Middle frontal gyrus (tissue), 1 donor: Measurements from ENCODE around the gene MICAL3.
A peak's percentile ranks its signal among the peaks of the same experiment; 100 is the strongest.
"Not testable (repeated sequence)": the region's sequence is repeated elsewhere in the genome, so short reads cannot be mapped to it uniquely, and the experiment has no call there.

ENCODE experiments used
- DNase-seq: peaks from one replicate; pipeline ENCODE4 v3.0.0-alpha.2; 2015; ENCODE audit warnings: low spot score; ENCODE audit errors: extremely low spot score

Gene MICAL3

DNA sequence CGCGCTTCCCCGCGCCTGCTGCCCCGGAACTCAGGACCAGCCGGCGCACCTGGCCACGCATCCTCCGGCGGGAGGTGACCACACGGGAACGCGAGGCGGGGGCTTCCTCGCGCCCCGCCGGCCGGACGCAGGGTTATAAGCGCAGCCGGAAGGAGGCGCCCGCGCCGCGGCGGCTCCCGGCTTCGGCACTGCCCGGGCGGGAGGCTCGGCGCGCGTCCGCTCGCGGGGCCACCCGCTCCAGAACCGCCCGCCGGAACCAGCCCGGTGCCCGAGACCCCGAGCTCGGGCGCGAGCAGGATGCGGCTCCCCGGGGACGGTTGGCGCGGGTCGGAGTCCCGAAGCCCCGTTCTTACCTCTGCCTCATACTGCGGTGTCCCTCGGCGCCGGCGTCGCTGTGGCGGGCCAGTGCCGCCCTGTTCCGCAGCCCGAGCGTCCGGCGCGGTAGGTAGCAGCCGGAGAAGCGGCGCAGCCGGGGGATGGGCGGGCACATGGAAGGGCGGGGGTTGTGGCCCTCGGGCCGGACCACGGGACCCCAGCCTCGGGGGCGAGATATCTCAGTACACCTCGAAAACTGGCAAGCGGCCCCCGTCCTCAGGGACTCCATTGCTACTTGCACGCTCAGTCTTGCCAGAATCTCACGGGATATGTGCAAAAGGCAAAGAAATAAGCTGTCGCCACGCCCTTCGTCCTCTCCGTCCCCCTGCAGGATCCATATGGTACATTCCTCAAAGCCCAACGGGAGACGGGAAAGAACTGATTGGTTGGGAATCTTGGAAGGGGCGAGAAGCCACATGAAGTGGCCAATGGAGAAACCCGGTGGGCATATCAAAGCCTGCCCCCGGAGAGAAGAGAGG is 23.1 kb downstream of the MICAL3 start:
- DNase-seq, result peak; percentile 91

DNA sequence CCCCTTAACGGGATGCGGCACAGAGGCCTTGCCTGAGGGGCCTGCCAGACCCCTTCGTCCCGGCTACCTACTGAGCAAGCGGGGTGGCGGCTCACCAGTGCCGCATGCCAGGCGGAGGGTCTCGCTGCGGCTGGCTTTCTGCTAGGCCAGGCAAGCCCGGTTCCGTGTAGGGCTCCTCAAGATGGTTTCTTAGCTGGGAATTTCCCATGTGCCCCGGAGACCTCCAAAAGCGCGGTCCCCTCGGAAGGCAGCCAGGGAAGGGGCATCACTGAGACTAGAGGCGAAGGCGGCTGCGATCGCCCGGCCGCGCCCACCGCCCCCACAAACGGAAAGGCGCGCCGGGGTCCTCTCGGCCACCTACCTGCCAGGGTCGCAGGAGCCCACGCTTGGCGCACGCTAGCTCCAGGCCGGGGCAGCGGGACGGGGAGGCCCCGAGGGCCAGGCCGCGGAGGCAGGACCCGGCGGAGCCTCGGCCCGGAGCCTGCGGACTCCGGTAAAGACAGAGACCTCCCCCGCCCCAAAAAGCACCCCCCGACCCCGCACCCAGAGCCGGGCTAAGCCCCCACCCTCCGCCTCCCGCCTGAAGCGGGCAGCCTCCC is 23.8 kb downstream of the MICAL3 start:
- DNase-seq, result no peak

DNA sequence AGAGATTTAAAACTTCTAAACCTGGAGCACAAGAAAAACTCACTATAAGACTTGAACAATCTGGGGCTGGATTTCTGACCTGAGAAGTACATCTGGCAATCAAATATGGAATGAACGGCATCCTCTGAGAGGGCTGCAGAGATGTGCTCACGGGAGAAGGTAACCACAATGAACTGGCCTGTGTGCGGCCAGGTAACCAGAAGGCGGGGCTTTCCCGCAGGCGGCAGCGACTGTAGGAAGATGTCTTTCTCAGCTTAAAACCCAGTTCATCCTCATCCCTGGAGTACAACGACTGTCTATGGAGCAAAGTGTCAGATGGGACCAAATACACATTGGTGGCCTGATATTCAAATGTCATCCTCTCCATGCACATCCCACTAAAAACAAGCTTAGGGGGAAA is 24.5 kb downstream of the MICAL3 start:
- no peak for DNase-seq

DNA sequence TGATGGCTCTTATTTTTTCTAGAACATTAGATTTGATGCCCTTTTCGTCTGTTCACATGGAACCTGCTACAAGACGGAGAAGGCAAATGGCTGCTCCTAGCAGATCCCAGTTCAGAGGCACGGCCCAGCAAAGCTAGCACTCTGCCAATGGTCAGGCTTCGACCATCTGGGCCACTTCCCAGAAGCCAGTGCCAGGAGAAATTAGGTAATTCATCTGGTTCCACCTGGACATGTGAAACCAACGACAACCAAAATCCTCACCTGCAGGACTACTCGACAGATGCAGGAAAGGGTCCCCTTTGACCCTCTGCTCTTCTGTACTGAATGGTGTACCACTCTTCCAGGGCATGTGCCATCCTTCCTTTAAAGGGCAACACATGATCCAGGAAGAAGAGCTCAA is 25.4 kb downstream of the MICAL3 start:
- DNase-seq, result no peak

DNA sequence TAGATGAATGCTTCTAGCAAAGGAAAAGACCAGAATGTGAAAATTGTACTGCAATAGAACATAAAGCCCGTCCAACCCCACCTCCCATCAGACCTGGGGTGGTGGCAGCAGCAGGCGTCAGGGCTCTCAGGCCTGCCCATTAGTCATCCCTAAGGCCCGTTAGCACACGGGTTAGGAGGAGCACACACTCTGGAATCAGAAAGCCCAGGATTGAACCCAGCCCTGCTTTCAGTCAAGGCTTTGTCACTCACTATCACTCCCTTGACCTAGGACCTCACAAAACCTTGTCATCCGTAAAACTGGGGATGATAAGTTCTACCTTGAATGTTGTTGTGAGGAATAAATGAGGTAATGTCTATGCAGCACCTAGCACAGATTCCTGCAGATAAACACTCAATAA is 26.9 kb downstream of the MICAL3 start:
- no peak for DNase-seq

DNA sequence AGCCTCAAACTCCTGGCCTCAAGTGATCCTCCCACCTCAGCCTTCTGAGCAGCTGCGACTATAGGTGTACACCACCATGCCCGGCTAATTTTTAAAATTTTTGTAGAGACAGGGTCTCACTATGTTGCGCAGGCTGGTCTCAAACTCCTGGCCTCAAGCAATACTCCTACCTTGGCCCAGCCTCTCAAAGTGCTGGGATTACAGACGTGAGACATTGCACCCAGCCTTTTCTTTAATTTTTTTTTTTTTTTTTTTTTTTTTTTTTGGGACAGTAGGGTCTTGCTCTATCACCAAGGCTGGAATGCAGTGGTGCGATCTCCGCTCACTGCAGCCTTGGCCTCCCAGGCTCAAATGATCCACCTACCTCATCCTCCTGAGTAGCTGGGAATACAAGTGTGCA is 29.1 kb downstream of the MICAL3 start:
- DNase-seq, result not testable (repeated sequence)

DNA sequence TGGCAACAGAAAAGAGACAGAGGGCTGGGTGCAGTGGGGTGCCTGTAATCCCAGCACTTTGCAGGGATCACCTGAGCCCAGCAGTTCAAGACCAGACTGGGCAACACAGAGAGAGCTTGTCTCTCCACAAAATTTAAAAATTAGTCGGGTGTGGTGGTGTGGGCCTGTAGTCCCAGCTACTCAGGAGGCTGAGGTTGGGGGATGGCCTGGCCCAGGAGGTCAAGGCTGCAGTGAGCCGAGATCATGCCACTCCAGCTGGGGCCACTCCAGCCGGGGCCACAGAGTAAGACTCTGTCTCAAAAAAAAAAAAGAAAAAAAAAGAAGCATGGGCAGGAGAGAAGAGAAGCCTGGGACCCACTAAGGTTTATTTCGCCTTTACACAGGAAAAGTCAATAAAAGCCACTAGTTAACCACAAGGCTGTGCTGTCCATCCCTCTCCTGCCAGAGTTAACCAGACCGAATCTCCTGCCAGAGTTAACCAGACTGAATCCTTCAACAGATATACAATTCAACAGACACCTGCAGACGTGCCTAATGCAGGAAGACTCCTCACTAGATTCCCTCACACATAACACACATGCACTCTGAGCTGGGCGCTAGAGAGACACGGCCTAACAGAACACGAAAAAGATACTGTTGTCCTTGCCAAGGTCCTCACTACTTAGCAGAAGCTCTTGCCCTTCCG is 29.8 kb downstream of the MICAL3 start:
- DNase-seq, result no peak

DNA sequence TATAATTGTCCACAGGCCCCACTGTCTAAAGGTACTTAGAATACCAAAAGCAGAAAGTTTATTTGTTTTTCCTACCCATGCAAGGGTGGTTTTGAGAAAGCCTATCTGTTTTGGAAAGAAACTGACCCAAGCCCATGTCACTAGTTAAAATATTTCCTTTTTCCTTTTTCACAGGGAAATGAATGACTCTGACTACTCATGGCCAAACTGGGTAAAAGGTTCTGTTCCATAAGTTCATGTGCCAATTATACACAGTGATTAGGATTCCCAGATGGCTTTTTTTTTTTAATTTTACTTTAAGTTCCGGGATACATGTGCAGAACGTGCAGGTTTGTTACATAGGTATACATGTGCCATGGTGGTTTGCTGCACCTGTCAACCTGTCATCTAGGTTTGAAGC is 31.4 kb downstream of the MICAL3 start:
- DNase-seq, result not testable (repeated sequence)

DNA sequence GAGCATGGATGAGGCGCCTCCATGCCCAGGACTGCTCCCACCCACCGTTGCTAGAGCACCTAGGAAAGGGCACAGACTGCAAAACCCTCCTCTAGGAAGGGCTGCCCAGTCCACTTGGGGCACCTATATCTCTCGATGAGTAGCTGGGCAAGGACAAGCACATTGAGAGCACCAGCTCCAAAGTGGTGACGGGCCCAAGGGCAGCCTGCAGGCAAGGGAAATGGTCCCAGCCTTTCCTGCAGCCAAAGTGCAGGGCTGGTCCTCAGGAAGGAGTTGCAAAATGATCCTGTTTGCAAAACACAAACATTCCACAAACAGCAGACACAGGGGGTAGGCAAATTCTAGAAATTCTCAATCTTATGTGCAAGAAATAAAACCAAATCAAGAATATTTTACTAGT is 32.4 kb downstream of the MICAL3 start:
- DNase-seq, result not testable (repeated sequence)

DNA sequence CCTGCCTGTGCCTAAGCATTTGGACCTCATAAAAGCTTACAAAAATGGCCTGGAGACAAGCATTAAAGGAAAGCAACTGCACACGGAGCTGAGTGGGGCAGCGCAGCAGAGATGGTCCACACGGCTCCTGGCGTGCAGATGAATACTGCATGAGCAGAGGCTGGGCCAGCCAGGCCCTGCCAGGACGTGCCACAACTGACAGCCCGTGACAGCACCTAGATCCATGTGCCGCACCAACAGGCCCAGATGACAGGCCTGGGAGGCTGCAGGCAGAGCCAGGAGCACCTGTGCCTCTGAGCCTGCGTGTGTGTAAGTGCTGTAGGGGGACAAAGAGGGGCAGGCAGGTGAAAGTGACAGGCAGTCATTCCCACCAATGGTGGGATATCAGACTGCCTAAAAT is 33.4 kb downstream of the MICAL3 start:
- DNase-seq, result no peak

DNA sequence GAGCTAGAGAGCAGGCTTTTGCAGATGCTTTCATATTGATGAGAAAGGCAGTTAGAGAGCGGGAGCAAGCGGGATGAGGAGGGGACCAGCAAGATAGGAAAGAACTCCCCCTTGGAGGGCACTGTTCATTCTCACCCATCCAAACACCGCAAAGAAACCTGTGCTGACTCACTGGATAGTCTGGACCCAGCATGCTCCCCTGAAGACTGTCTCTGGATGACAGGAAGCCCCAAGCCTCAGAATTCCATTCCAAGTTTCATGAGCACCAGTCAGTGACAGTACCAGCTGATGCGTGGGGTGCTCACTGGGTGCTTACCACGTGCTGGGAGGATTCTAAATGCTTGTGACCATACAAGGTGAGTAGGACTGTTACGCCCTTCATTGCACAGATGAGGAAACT is 34.2 kb downstream of the MICAL3 start:
- no peak for DNase-seq

DNA sequence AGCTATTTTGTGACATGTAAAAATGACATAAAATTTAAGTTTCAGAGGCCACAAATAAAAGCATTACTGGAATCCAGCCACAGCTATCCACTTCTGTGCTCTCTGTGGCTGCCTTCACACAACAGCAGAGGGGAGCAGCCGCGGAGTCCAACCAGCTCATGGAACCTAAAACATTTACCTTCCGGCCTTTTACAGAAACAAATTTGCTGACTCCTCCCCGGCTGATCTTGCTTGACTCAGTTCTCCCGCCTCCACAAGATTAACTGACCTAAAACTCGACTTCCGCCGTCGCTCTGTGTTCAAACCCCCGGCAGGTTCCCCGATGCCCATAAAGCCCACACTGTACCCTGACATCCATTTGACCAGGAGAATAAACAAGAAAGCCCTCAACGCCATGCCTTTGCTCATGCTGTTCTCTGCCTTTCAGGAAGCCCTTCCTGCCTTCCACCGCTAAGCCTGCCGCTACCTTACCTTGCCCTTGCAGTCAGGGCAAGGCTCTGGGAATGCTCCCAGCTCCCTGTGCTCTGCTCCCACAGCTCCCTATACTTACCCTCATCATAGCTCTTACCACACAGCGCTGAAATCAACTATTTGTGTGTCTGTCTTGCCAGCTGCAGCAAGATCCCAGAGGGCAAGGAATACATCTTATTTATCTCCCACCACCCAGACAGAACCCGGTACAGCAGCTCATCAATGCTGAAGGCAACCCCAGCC is 35.4 kb downstream of the MICAL3 start:
- no peak for DNase-seq

DNA sequence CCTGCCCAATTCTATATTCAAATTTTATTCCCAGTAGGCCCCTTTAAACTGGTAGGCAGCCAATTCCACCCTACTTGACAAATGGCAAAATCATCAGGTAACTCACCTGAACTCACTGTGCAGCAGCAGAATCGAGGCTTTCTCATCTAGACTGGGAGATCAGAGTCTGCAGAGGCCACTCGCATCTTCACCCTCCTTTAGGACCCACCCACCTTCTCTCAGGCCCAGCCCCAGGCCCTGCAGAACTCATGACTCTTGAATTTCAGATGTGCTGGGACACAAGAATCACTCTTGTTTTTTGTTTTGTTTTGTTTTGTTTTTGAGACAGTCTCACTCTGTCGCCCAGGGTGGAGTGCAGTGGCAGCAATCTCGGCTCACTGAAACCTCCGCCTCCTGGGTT is 38.8 kb downstream of the MICAL3 start:
- DNase-seq, result no peak

DNA sequence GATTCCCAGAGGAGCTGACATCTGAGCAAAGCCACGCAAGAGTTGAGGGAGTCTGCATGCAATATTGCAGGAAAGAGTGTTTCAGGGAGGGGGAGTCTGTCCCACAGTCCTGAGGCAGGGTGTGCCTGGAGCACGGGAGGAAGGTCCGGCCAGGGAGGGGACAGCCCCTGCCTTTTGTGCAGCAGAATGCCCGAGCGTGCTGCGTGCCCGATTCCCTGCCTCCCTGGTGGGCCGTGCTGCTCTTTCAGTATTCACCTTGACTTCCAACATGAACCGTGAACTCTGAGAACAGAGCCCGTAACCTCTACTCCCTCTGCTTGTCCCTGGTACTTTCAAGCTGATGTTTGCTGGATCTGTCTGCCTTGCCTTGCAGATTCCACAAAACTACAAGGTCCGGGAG is 39.3 kb downstream of the MICAL3 start:
- DNase-seq, result not testable (repeated sequence)

DNA sequence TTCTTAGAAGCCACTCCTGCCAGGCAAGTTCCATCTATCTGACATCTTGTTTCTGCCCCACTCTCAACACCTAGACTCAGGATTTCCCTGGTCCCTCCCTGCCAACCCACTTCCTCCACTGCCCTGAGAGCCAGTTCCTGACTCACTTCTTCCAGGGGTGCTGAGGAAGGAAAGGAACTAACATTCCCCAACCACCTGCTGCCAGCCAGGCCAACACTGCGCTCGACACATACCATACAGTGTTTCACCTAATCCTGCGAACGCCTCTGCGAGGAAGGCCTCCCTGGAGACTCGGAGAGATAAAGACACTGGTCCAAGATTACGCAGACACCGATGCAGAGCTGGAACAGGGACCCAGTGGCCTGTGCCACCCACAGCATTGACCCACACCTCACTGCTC is 40.2 kb downstream of the MICAL3 start:
- DNase-seq, result no peak

DNA sequence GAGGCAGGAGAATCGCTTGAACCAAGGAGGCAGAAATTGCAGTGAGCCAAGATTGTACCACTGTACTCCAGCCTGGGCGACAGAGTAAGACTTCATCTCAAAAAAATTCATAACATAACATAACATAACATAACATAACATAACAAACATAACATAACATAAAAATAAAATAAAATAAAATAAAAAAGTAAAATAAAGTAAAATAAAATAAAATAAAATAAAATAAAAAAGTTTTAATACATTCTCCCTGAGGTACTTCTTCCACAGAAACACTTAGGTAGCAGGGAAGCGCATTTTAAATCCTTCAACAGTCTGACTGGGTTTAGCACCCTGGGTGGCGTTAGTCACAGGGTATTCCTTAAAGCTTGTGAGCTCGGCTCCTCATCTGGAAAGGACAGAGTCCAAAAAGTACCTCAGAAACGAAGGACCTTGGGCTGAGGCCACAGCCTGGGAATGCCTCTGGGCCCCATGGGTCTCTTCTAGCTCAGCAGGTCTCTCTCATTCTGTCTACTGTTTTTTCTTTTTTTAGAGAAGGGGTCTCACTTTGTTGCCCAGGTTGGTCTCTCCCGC is 41.7 kb downstream of the MICAL3 start:
- no peak for DNase-seq

DNA sequence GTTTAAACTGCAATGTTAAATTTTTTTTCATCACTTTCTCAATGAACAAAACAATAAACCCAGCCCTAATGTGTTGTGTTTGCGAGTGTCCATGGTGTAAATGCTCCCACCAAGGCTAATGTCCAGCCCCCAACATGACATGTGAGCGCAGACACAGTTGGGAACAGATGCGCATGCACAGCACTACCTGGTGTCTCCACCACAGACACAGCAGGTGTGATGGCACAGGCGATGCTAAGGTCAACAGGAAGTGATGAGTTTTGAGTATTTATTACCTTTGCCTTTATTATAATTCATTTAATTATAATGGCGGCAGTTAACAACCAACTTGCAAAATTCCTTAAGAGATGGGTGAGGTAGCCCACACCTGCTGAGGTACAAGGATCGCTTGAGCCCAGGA is 42.9 kb downstream of the MICAL3 start:
- no peak for DNase-seq

DNA sequence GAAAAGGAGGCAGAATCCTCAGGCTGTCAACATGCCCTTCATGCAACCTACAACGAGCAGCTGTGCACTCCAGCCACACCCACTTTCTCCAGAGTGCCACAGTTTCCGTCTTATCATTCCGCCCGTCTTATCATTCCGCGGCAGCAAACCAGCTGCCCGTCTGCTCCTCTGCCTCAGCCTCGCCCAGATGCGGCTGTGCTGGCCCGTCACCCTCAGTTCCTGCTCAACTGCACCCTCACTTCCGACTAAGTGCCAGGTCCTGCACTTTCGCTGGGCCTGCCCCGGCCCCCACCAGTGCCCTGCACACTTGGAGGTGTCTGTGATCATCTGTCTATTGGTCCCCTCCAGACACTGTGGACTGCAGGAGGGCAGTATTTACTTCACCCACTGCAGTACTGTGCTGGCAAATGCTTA is 43.7 kb downstream of the MICAL3 start:
- DNase-seq, result no peak

DNA sequence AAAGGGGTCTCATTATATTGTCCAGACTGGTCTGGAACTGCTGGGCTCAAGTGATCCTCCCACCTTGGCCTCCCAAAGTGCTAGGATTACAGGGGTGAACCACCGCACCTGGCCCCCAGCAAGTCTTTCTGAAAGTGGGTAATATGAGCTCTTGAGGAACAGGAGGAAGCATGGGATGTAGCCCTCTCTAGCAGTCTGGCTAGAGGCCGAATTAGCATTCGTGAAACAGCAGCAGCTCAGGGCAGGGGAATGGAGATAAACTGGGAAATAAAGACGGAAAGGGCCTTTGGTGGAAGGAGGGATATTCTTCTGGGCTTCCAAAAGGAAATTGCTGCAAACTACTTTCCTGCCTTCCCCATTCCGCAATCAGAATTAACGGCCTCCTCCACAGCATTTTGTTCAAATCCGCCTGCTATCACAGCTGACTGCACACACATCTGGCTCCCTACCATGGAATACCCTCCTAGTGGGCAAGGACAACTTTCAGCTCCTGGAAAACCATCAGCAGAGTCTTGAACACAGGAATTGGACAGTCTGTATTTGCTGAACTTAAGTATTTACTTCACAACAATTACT is 44.3 kb downstream of the MICAL3 start:
- no peak for DNase-seq

DNA sequence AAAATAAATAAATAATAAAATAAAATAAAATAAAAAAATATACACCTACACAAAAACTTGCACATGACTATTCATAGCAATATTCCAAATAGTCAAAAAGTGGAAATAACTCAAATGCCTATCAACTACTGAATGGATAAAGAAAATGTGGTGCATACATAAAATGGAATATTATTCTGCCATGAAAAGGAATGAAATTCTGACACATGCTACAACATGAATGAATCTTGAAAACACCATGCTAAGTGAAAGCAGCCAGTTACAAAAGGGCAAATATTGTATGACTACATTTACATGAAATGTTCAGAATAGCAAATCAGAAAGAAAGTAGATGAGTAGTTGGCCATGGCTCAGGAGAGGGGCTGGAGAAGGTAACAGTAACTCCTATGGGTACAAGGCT is 46.3 kb downstream of the MICAL3 start:
- no peak for DNase-seq

DNA sequence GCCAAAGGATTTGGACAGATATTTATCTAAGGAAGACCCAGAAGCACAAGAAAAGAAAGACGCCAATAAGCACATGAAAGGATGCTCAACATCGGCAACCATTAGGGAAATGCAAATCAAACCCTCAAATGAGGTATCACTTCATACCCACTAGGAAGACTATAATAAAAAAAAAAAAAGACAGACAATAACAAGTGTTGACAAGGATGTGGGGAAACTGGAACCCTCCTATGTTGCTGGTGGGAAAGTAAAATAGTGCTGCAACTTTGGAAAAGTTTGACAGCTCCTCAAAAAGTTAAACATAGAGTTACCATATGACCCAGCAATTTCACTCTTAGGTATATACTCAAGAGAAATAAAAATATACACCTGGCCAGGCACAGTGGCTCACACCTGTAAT is 47.0 kb downstream of the MICAL3 start:
- DNase-seq, result no peak
